ENCODE data around the gene ADGRF1.

- TF ChIP-seq CTCF (IDR thresholded peaks at IDR 0.05; ENCODE audit: insufficient read depth, low read length): no peak
- no peak for TF ChIP-seq GABPA (IDR thresholded peaks at IDR 0.05; ENCODE audit: low read depth)
- no peak for TF ChIP-seq REST (IDR thresholded peaks at IDR 0.05; ENCODE audit: insufficient replicate concordance, low read depth)
- TF ChIP-seq POLR2AphosphoS5 (IDR thresholded peaks at IDR 0.05; ENCODE audit: low read depth): no peak
- TF ChIP-seq SPI1 (IDR thresholded peaks at IDR 0.05; ENCODE audit: borderline replicate concordance, low read depth): no peak
Observed at GRCh38 chr6:46954837-46955451, 87.2 kb downstream of the ADGRF1 start.

Measured in HL-60 (cell line).